HEK293 (cell line): Measurements from ENCODE around the gene RAB13.

Experiments
- CTCF ChIP-seq: fragments of 450-650 bp; formaldehyde crosslinking; IDR thresholded peaks from 2 replicates; pipeline ENCODE4 v1.5.1; 2016; ENCODE audit warnings: missing biosample characterization, missing genetic modification characterization
- FEZF1 ChIP-seq: fragments of 450-650 bp; formaldehyde crosslinking; IDR thresholded peaks from 2 replicates; pipeline ENCODE4 v1.5.1; 2016; ENCODE audit warnings: missing biosample characterization, missing genetic modification characterization
- GLIS1 ChIP-seq: fragments of 450-650 bp; formaldehyde crosslinking; IDR thresholded peaks from 2 replicates; pipeline ENCODE4 v1.5.1; 2016; ENCODE audit warnings: missing biosample characterization, missing genetic modification characterization
- GLIS2 ChIP-seq: fragments of 450-650 bp; formaldehyde crosslinking; IDR thresholded peaks from 2 replicates; pipeline ENCODE4 v1.5.1; 2016; ENCODE audit warnings: missing biosample characterization, missing genetic modification characterization
- HOXC10 ChIP-seq: sonication (generic); formaldehyde crosslinking; IDR thresholded peaks from 2 replicates; pipeline ENCODE4 v1.8.1; 2023; ENCODE audit warnings: mild to moderate bottlenecking, missing genetic modification reagents
- KLF9 ChIP-seq: fragments of 450-650 bp; formaldehyde crosslinking; IDR thresholded peaks from 2 replicates; pipeline ENCODE4 v1.5.1; 2016; ENCODE audit warnings: missing biosample characterization, missing genetic modification characterization, low read depth
- REPIN1 ChIP-seq: fragments of 450-650 bp; formaldehyde crosslinking; IDR thresholded peaks from 2 replicates; pipeline ENCODE4 v1.5.1; 2017; ENCODE audit warnings: missing biosample characterization, missing genetic modification characterization, low read depth
- SALL2 ChIP-seq: fragments of 450-650 bp; formaldehyde crosslinking; IDR thresholded peaks from 2 replicates; pipeline ENCODE4 v1.5.0; 2017; ENCODE audit warnings: missing biosample characterization, mild to moderate bottlenecking, missing genetic modification characterization, borderline replicate concordance
- YY2 ChIP-seq: fragments of 450-650 bp; formaldehyde crosslinking; IDR thresholded peaks from 2 replicates; pipeline ENCODE4 v1.5.1; 2016; ENCODE audit warnings: missing biosample characterization, missing genetic modification characterization
- ZFP37 ChIP-seq: fragments of 450-650 bp; formaldehyde crosslinking; IDR thresholded peaks from 2 replicates; pipeline ENCODE4 v1.5.1; 2016; ENCODE audit warnings: missing biosample characterization, missing genetic modification characterization
- ZFP69B ChIP-seq: fragments of 450-650 bp; formaldehyde crosslinking; IDR thresholded peaks from 2 replicates; pipeline ENCODE4 v1.5.1; 2016; ENCODE audit warnings: missing biosample characterization, missing genetic modification characterization
- ZNF146 ChIP-seq: fragments of 450-650 bp; formaldehyde crosslinking; IDR thresholded peaks from 2 replicates; pipeline ENCODE4 v1.5.1; 2016; ENCODE audit warnings: missing biosample characterization, missing genetic modification characterization
- ZNF148 ChIP-seq: fragments of 450-650 bp; formaldehyde crosslinking; IDR thresholded peaks from 2 replicates; pipeline ENCODE4 v1.5.0; 2017; ENCODE audit warnings: missing biosample characterization, missing genetic modification characterization, borderline replicate concordance
- ZNF292 ChIP-seq: fragments of 450-650 bp; formaldehyde crosslinking; IDR thresholded peaks from 2 replicates; pipeline ENCODE4 v1.5.1; 2016; ENCODE audit warnings: low read depth, missing biosample characterization, missing genetic modification characterization, borderline replicate concordance
- ZNF341 ChIP-seq: fragments of 450-650 bp; formaldehyde crosslinking; IDR thresholded peaks from 2 replicates; pipeline ENCODE4; 2016; ENCODE audit warnings: low read depth, missing biosample characterization, missing genetic modification characterization
- ZNF366 ChIP-seq: fragments of 450-650 bp; formaldehyde crosslinking; conservative IDR thresholded peaks from 2 replicates; pipeline ENCODE4 v1.5.1; 2016; ENCODE audit warnings: missing biosample characterization, missing genetic modification characterization
- ZNF513 ChIP-seq: fragments of 450-650 bp; IDR thresholded peaks from 2 replicates; pipeline ENCODE4 v1.5.1; 2018; ENCODE audit warnings: missing biosample characterization, missing genetic modification characterization
- ZNF555 ChIP-seq: fragments of 450-650 bp; formaldehyde crosslinking; conservative IDR thresholded peaks from 2 replicates; pipeline ENCODE4 v1.5.1; 2017; ENCODE audit warnings: missing biosample characterization, mild to moderate bottlenecking, missing genetic modification characterization, inconsistent platforms
- ZNF561 ChIP-seq: fragments of 450-650 bp; IDR thresholded peaks from 2 replicates; pipeline ENCODE4 v1.5.1; 2018; ENCODE audit warnings: missing biosample characterization, missing genetic modification characterization, borderline replicate concordance
- ZSCAN30 ChIP-seq: fragments of 450-650 bp; IDR thresholded peaks from 2 replicates; pipeline ENCODE4 v1.5.1; 2018; ENCODE audit warnings: missing biosample characterization, mild to moderate bottlenecking, missing genetic modification characterization, moderate library complexity
- TF ChIP-seq, protein P1 (sequence below): fragments of 450-650 bp; formaldehyde crosslinking; IDR thresholded peaks from 2 replicates; pipeline ENCODE4 v1.5.1; 2016; ENCODE audit warnings: missing biosample characterization, missing genetic modification characterization
- TF ChIP-seq, protein P2 (sequence below): fragments of 450-650 bp; formaldehyde crosslinking; IDR thresholded peaks from 2 replicates; pipeline ENCODE4 v1.5.1; 2016; ENCODE audit warnings: missing biosample characterization, missing genetic modification characterization
- TF ChIP-seq, protein P3 (sequence below): fragments of 450-650 bp; formaldehyde crosslinking; IDR thresholded peaks from 2 replicates; pipeline ENCODE4 v1.5.1; 2016; ENCODE audit warnings: missing biosample characterization, missing genetic modification characterization
- TF ChIP-seq, protein P4 (sequence below): fragments of 450-650 bp; formaldehyde crosslinking; IDR thresholded peaks from 2 replicates; pipeline ENCODE4 v1.5.1; 2016; ENCODE audit warnings: missing biosample characterization, missing genetic modification characterization

RAB13 gene

DNA sequence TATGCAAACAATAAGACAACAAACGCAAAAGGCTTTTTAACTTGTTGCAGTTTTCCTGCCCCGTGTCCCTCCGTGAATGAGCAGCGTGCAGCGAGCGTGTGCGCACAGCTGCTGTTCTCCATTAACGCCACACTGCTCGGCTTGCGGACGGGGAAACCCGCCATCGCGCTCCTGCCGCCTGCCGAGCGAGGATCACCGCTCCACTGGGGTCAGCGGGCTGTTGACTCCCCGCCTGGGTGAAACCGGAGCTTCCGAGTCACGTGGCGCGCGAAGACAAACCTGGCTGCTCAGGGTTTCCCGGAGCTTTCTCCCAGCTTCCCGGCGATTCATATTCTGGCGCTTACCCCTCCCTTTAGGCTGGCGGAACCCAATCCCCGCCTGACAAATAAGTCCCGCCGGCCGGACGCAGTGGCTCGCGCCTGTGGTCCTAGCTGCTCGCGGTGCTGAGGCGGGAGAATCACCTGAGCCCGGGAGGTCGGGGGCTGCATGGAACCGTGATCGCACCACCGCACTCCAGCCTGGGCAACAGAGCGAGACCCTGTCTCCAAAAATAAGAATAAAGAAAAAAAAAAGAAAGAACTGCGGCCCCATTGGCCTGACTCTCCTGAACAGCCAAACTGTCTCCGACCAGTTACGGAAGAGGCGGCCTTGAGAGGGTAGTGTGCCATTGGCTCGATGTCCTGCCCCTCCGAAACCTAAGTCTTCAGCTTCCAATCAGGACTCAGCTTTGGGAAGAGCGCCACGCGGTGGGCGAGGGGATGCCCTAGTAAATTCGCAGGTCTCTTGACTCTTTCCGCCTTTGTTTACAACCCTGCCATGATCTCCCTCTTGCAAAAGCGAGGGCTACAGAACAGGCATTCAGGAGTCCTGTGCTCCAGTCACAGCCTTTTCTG, 18.8 kb downstream of the RAB13 start, which contains the start of gene CREB3L4 (continued):
- TF ChIP-seq ZNF366 (tag by site-specific recombination) (peak; percentile 73), ZFP69B (tag by site-specific recombination) (no peak; the same call in 1 of the 2 replicates), ZFP37 (tag by site-specific recombination) (peak; percentile 10; the same call in 1 of the 2 replicates), ZNF555 (tag by site-specific recombination) (no peak), ZSCAN30 (tag by site-specific recombination) (peak; percentile 80; the same call in 1 of the 2 replicates), GLIS1 (tag by site-specific recombination) (peak; percentile 83), HOXC10 (no peak), YY2 (tag by site-specific recombination) (peak; percentile 65), REPIN1 (tag by site-specific recombination) (no peak; the same call in 1 of the 2 replicates), KLF9 (tag by site-specific recombination) (0 out of 2 replicates have a peak, but pooled peaks have one; percentile 14), CTCF (tag by site-specific recombination) (peak; percentile 97), ZNF341 (tag by site-specific recombination) (peak; percentile 98), ZNF292 (tag by site-specific recombination) (no peak), ZNF148 (tag by site-specific recombination) (no peak), ZNF513 (no peak), ZNF561 (tag by site-specific recombination) (peak; percentile 89), SALL2 (tag by site-specific recombination) (no peak), FEZF1 (tag by site-specific recombination) (peak; percentile 91), GLIS2 (tag by site-specific recombination) (peak; percentile 93), ZNF146 (0 out of 2 replicates have a peak, but pooled peaks have one; percentile 14)
- TF ChIP-seq, protein P1, sequence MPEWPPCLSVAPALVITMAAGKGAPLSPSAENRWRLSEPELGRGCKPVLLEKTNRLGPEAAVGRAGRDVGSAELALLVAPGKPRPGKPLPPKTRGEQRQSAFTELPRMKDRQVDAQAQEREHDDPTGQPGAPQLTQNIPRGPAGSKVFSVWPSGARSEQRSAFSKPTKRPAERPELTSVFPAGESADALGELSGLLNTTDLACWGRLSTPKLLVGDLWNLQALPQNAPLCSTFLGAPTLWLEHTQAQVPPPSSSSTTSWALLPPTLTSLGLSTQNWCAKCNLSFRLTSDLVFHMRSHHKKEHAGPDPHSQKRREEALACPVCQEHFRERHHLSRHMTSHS: no peak
- TF ChIP-seq, protein P2, sequence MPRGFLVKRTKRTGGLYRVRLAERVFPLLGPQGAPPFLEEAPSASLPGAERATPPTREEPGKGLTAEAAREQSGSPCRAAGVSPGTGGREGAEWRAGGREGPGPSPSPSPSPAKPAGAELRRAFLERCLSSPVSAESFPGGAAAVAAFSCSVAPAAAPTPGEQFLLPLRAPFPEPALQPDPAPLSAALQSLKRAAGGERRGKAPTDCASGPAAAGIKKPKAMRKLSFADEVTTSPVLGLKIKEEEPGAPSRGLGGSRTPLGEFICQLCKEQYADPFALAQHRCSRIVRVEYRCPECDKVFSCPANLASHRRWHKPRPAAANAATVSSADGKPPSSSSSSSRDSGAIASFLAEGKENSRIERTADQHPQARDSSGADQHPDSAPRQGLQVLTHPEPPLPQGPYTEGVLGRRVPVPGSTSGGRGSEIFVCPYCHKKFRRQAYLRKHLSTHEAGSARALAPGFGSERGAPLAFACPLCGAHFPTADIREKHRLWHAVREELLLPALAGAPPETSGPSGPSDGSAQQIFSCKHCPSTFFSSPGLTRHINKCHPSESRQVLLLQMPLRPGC: 0 out of 2 replicates have a peak, but pooled peaks have one; percentile 57
- TF ChIP-seq, protein P3, sequence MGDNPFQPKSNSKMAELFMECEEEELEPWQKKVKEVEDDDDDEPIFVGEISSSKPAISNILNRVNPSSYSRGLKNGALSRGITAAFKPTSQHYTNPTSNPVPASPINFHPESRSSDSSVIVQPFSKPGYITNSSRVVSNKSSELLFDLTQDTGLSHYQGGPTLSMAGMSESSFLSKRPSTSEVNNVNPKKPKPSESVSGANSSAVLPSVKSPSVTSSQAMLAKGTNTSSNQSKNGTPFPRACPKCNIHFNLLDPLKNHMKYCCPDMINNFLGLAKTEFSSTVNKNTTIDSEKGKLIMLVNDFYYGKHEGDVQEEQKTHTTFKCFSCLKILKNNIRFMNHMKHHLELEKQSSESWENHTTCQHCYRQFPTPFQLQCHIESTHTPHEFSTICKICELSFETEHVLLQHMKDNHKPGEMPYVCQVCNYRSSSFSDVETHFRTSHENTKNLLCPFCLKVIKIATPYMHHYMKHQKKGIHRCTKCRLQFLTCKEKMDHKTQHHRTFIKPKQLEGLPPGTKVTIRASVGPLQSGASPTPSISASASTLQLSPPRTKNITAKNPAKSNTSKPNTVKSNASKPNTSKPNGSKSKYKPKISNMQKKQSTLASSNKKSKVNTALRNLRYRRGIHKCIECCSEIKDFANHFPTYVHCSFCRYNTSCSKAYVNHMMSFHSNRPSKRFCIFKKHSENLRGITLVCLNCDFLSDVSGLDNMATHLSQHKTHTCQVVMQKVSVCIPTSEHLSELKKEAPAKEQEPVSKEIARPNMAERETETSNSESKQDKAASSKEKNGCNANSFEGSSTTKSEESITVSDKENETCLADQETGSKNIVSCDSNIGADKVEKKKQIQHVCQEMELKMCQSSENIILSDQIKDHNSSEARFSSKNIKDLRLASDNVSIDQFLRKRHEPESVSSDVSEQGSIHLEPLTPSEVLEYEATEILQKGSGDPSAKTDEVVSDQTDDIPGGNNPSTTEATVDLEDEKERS (tag by site-specific recombination): 0 out of 2 replicates have a peak, but pooled peaks have one; percentile 8
- TF ChIP-seq, protein P4, sequence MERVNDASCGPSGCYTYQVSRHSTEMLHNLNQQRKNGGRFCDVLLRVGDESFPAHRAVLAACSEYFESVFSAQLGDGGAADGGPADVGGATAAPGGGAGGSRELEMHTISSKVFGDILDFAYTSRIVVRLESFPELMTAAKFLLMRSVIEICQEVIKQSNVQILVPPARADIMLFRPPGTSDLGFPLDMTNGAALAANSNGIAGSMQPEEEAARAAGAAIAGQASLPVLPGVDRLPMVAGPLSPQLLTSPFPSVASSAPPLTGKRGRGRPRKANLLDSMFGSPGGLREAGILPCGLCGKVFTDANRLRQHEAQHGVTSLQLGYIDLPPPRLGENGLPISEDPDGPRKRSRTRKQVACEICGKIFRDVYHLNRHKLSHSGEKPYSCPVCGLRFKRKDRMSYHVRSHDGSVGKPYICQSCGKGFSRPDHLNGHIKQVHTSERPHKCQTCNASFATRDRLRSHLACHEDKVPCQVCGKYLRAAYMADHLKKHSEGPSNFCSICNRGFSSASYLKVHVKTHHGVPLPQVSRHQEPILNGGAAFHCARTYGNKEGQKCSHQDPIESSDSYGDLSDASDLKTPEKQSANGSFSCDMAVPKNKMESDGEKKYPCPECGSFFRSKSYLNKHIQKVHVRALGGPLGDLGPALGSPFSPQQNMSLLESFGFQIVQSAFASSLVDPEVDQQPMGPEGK (tag by site-specific recombination): peak; percentile 92
